GM21381 (cell line): Measurements from ENCODE around the gene IL22.

ENCODE experiments used
- ATAC-seq: cut with Tn5 transposase; IDR thresholded peaks from one replicate; pipeline ENCODE4 v1.9.1; 2021; ENCODE audit warnings: mild to moderate bottlenecking, moderate library complexity; ENCODE audit not compliant: unreplicated experiment

Gene IL22

GRCh38 chr12:68253504-68253903 is at the start of gene IL22:
TSS of gene IL22 (minus strand) at chr12:68253604. CDS start at chr12:68253448, 156 bp downstream.
- ATAC-seq, result no peak

- ATAC-seq, result no peak
These were observed 44.5 kb upstream of the IL22 start for GRCh38 chr12:68297929-68298328.

DNA sequence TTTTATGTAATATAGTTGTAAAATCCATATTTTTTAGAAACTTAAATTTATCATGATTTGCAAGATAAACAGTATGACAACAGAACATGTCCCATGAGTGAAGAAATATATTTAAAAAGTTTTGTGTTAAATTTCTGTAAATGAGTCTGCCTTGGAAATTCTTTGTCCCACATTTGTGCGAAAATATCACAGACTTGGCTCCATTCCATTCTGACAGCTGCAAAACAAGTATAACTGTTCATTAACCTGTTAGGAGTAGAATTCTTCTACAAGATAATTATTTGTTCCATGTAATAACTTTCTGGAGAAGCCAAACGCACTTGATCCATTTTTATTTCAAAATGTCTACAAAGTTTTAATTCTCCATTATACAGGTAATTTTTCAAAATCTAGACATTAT is 40.8 kb upstream of the IL22 start:
- ATAC-seq, result no peak

- ATAC-seq, result no peak
These were observed 39.9 kb upstream of the IL22 start for GRCh38 chr12:68293347-68293746.

DNA sequence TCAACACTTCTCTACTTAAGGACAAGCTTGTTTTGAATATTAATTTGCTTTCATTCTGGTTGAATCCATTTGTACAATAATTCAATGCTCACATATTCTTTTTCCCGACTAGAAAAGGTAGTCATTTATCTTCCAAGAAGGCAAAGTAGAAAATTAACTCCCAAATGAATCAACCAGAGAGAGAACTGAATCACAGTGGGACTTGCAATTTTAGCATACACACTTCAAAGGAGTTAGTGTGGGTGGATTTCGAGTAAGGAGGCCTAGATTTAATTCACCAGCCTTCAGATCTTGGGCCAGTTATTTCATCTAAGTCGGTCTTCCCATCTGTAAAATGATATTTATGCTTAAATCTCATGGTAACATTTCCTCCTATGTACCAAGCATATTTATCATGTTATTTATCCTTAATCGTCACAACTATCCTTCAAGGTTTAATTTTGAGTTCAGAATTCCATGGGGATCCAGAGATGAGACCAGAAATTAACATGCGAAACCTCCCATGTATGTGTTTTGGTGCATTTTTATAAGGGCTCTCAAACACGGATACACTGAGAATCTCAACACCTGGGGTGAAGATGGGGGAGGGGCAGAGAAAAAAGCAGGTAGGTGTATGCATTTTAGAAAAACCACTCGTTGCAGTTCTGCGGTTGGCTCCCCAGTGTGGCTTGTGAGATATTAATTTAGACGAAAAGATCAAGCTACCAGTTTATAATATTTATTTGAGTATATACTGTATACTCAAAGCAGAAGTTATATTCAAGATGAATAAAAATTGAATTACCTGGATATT is 38.9 kb upstream of the IL22 start:
- no peak for ATAC-seq

DNA sequence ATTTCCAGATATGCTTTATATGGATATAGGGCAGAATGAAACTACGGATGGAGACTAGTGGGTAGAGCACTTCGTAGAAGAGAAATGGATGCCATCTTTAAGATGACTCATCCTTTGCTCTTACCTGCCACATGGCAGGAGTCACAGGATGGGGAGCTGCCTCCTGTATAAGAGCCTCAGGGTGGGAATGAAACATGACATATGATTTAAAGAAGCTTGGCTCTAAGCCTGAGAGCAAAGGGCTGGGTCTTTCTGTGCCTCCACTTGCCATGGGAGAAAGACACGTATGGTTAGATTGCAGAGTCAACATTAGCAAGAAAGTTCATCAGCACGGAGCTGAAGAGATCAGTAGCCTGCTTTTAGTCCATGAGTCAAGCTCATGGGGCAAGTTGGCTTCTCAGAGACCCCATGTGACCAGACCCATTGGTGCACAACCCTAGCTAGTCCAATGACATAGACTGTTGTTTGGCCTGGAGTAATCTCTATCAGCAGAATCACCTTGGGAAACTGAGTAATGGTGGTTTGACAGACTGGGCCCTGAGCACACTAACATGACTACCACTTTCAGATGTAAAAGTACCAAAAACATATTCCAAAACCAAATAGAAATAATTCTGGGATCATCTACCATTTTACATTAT is 38.1 kb upstream of the IL22 start:
- ATAC-seq, result no peak

GRCh38 chr12:68290126-68290525 is 36.7 kb upstream of the IL22 start:
- ATAC-seq, result peak; percentile 100

GRCh38 chr12:68287106-68287505 is 33.7 kb upstream of the IL22 start:
- ATAC-seq, result no peak

GRCh38 chr12:68286396-68286795 is 33.0 kb upstream of the IL22 start:
- ATAC-seq, result no peak

DNA sequence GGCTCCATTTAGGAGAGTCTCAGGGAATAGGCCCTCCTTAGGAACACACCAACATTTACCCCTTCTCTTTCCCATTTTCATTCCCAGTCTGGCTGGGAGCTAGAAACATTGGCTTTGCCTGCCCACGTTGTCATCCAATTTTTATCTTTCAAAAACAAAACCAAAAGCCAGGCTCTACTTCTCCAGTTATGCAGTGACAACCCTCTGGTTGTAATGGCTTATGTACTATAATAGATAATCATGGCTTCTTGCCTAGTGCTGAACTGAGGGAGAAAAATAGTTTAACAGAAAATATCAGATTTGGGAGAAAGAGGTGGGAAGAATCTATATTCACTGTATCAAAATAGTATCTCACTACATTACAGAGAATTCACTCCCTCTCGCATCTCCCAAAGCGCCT is 32.1 kb upstream of the IL22 start:
- ATAC-seq, result no peak

DNA sequence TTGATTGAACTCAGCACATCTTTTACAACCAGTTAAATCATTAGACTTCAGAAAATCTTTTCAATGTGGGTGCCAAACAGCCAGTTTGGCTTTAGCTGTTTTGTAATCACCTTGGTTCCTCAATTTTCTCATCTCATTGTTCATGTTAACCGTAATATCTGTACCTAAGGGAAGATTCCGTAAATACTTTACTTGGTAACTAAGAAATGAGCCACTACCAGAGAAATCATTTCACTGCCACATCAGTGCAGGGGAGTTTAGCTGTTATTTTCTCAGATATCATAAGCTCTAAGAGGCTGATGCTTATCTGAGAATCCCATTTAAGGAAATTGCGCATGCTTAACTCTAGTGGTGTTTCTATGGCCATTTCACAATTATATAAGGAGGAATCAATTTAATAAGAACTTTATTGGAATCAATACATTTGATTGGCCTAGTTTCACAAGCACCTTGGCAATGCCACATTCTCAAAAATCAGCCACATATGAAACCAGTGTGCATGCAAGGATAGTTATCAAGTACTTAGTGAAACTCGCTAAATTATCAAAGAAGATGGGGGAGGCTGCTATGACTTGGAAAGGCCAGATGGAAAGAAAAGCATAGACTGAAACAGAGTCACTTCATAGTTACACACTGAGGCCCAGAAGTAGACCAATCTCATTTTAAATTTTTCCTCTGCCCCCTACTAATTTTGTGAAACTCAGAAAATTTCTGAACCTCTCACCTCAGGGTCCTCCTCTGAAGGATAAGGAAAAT is 28.1 kb upstream of the IL22 start:
- no peak for ATAC-seq

DNA sequence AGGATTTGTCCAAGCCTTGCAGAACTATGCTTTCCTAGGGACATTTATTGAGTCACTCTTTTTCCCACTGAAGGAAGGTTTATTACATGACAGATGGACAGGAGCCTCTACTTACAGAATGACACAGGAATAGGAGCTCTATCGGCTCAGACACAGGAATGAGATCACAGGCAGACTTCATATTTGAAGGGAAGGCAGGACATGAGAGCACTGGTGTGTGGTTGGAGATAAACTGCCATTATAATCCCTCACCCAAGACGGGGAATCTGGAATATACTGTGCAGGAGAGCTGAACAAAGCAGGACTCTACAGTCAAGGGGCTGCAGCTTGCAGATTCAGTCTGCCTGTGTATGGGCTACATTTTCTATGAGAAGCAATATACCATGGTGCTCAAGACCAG is 26.8 kb upstream of the IL22 start:
- no peak for ATAC-seq

- no peak for ATAC-seq
These were observed 26.0 kb upstream of the IL22 start for GRCh38 chr12:68279227-68280054.

- no peak for ATAC-seq
These were observed 23.1 kb upstream of the IL22 start for GRCh38 chr12:68276402-68276930.

GRCh38 chr12:68272732-68273131 is 19.3 kb upstream of the IL22 start:
- ATAC-seq, result no peak

GRCh38 chr12:68271346-68271745 is 17.9 kb upstream of the IL22 start:
- ATAC-seq, result no peak

GRCh38 chr12:68270358-68270757 is 17.0 kb upstream of the IL22 start:
- no peak for ATAC-seq

DNA sequence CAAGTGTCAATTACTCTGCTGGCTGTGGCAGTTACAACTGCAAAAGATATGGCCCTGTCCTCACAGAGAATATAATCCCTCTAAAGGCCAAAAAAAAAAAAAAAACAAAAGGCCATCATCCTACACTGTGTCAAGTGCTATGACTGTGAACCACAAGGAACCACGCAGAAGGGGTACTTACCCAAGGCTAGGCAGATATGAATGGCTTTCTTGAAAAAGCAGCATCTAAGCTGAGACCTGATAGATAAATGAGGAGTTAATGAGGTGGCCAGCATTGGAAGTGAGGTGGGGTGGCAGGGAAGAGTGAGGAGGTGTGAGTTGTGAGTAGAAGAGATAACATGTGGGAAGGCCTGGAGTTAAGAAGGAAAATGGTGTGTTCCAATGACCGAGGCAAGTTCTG is 16.4 kb upstream of the IL22 start:
- ATAC-seq, result no peak

DNA sequence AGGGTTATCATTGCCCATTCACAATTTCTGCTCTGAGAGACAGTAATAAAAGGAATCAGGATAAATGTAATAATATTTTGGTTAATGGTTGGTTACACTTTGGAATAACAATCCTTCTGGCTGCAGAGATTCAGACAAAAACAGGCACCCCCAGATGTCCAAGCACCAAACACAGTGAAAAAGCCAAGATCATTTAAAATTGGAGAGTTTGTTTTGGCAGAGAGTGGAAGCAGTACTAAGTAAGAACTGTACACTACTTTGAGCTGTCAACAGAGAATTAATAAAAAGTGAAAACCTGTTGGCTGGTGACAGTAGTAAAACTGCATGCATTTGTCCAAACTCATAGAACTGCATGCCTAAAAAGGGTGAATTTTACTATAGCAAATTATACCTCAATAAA is 15.6 kb upstream of the IL22 start:
- ATAC-seq, result no peak

- no peak for ATAC-seq
These were observed 14.5 kb upstream of the IL22 start for GRCh38 chr12:68267892-68268396.

DNA sequence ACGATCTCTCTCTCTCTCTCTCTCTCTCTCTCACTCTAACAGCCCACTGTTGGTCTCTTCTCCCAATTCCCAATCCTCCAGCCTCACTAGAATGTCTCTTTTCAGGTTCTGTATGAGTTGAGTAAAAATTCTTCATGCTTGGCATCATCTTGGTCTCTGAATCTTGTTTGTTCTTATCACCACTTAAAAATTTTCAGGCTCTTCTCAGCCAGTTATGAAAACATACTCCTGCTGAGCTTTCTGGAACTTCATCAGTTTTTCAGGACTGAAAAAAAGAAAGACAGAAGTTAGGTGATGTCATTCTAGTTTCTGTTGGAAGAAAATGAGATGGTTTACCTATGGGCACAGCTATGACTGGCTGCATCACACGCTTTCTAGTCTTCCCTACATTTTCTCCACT is 11.5 kb upstream of the IL22 start:
- no peak for ATAC-seq
